ENCODE results near the gene SLF1. TPM values are rescaled to one million over a fixed set of nuclear protein-coding genes. Genes with fewer than 3 reads are reported as not detected.

Gene SLF1
- total RNA-seq, 1 experiment from 2014 or later: 69.3 TPM

- no peak overlapping the region for H3K4me3 ChIP-seq
- peaks cover 7% of the 10 kb centered on the region for H3K36me3 ChIP-seq
- no peak overlapping the region for H3K27ac ChIP-seq
- no peaks in the 10 kb centered on the region for H3K4me1 ChIP-seq
- no peak for DNase-seq
- H3K27me3 ChIP-seq: no peaks in the 10 kb centered on the region
- H3K9me3 ChIP-seq (replicated peaks): no peaks in the 10 kb centered on the region
These were observed 97.3 kb downstream of the SLF1 start for GRCh38 chr5:94715768-94716167.

- Histone ChIP-seq H3K4me3 (no peak overlapping the region), H3K9me3 (replicated peaks) (no peaks in the 10 kb centered on the region), H3K27me3 (no peaks in the 10 kb centered on the region), H3K36me3 (no peaks in the 10 kb centered on the region), H3K27ac (no peak overlapping the region), H3K4me1 (no peaks in the 10 kb centered on the region)
- no peak for DNase-seq
These were observed 106.7 kb downstream of the SLF1 start for GRCh38 chr5:94725142-94725541.

GRCh38 chr5:94731471-94731870 lies 113.0 kb downstream of the SLF1 start:
- H3K4me3 ChIP-seq: no peak overlapping the region
- H3K36me3 ChIP-seq: no peaks in the 10 kb centered on the region
- H3K27me3 ChIP-seq: no peaks in the 10 kb centered on the region
- no peaks in the 10 kb centered on the region for H3K9me3 ChIP-seq (replicated peaks)
- no peaks in the 10 kb centered on the region for H3K4me1 ChIP-seq
- no peak overlapping the region for H3K27ac ChIP-seq
- DNase-seq: no peak

- no peaks in the 10 kb centered on the region for H3K36me3 ChIP-seq
- H3K9me3 ChIP-seq (replicated peaks): no peaks in the 10 kb centered on the region
- no peaks in the 10 kb centered on the region for H3K4me1 ChIP-seq
- no peak overlapping the region for H3K27ac ChIP-seq
- H3K27me3 ChIP-seq: no peaks in the 10 kb centered on the region
- no peak for DNase-seq
- H3K4me3 ChIP-seq: no peak overlapping the region
These were observed 118.0 kb downstream of the SLF1 start for GRCh38 chr5:94736498-94736897.

- DNase-seq: no peak
- H3K9me3 ChIP-seq (replicated peaks): no peaks in the 10 kb centered on the region
- H3K27ac ChIP-seq: no peak overlapping the region
- no peaks in the 10 kb centered on the region for H3K27me3 ChIP-seq
- H3K4me1 ChIP-seq: no peaks in the 10 kb centered on the region
- H3K36me3 ChIP-seq: no peaks in the 10 kb centered on the region
- no peak overlapping the region for H3K4me3 ChIP-seq
These were observed 121.8 kb downstream of the SLF1 start for GRCh38 chr5:94740286-94740685.

- H3K36me3 ChIP-seq: no peaks in the 10 kb centered on the region
- H3K9me3 ChIP-seq (replicated peaks): no peaks in the 10 kb centered on the region
- no peak for DNase-seq
- no peak overlapping the region for H3K27ac ChIP-seq
- no peaks in the 10 kb centered on the region for H3K4me1 ChIP-seq
- no peak overlapping the region for H3K4me3 ChIP-seq
- H3K27me3 ChIP-seq: no peaks in the 10 kb centered on the region
These were observed 124.4 kb downstream of the SLF1 start for GRCh38 chr5:94742852-94743251.

- DNase-seq: no peak
- Histone ChIP-seq H3K4me3 (no peak overlapping the region), H3K36me3 (no peaks in the 10 kb centered on the region), H3K4me1 (no peaks in the 10 kb centered on the region), H3K27ac (no peak overlapping the region), H3K9me3 (replicated peaks) (no peaks in the 10 kb centered on the region), H3K27me3 (no peaks in the 10 kb centered on the region)
These were observed 126.4 kb downstream of the SLF1 start for GRCh38 chr5:94744906-94745305.

GRCh38 chr5:94745786-94746730 lies 127.6 kb downstream of the SLF1 start:
- Histone ChIP-seq H3K4me3 (no peak overlapping the region), H3K9me3 (replicated peaks) (no peaks in the 10 kb centered on the region), H3K27ac (no peak overlapping the region), H3K36me3 (no peaks in the 10 kb centered on the region), H3K27me3 (no peaks in the 10 kb centered on the region), H3K4me1 (no peaks in the 10 kb centered on the region)
- no peak for DNase-seq

- Histone ChIP-seq H3K36me3 (no peaks in the 10 kb centered on the region), H3K4me1 (no peaks in the 10 kb centered on the region), H3K9me3 (replicated peaks) (no peaks in the 10 kb centered on the region), H3K4me3 (no peak overlapping the region), H3K27ac (no peak overlapping the region), H3K27me3 (no peaks in the 10 kb centered on the region)
- no peak for DNase-seq
These were observed 128.3 kb downstream of the SLF1 start for GRCh38 chr5:94746731-94747124.

Other genes starting within 250 kb of the SLF1 start
- gene KIAA0825, start 65 bp upstream of the SLF1 start, total RNA-seq (2014; rRNA removed; shearing (Covaris generic)): 3.0 and 3.1 TPM in 2 replicates

Measured in SJCRH30 (cell line).